ENCODE data around the gene CLIP1. TPM values are rescaled to one million over a fixed set of nuclear protein-coding genes. Genes with fewer than 3 reads are reported as not detected.
"Not testable (repeated sequence)": the region's sequence is repeated elsewhere in the genome, so short reads cannot be mapped to it uniquely, and the experiment has no call there.

CLIP1 gene
- total RNA-seq, 1 experiment from 2014 or later = 42.9 TPM

DNA sequence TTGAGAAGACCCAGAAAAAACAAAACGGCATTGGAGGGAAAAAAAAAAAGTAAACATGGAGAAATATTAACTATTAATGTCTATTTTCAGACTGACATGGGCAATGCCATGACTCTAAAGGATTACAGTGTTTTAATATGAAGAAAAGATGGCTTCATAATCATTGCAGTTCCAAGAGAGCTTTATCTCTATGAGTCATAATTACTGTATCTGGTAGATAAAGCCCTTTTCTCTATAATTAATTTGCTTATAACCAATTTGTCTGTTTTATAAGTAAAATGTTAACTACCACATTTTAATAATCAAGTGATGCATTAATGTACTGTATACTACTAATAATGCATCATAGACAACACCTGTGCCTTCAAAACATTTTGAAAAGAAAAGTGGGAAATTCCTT, 59.7 kb downstream of the CLIP1 start (continued):
- TF ChIP-seq EGR1 (IDR thresholded peaks at IDR 0.05; ENCODE audit: low read depth) (no peak), EZH2phosphoT487 (IDR thresholded peaks at IDR 0.05; ENCODE audit: borderline replicate concordance) (no peak), ZFX (IDR thresholded peaks at IDR 0.05) (no peak)

GRCh38 chr12:122358403-122358802, 64.1 kb downstream of the CLIP1 start:
- CTCF ChIA-PET = interaction anchor here (0.7 kb wide), 1 partner anchor 10 kb away, joined by 3 read pairs; no protein-coding TSS in a partner anchor
- H3K9me2 ChIP-seq (ENCODE audit: insufficient read depth); ATAC-seq; H3K4me2 ChIP-seq (ENCODE audit: low read length); RAD21 ChIA-PET (ENCODE audit: low non-redundant PET in 1 of 2, low total read pairs in 2 of 2, uncharacterized antibody in 2 of 2, unreplicated experiment in 2 of 2); H3K4me1 ChIP-seq (ENCODE audit: control insufficient read depth in 1 of 2, insufficient read depth in 2 of 2, low read length in 2 of 2); H3K9me3 ChIP-seq (ENCODE audit: control insufficient read depth in 1 of 2, insufficient read depth in 1 of 2, low read depth in 1 of 2, low read length in 2 of 2); POLR2A ChIA-PET; H3K27ac ChIP-seq (ENCODE audit: low read depth, low read length); intact Hi-C loops (cut with micrococcal nuclease); H3K9ac ChIP-seq (ENCODE audit: low read length); DNase-seq (ENCODE audit: low read depth, low spot score); H2AFZ ChIP-seq (ENCODE audit: low read depth, low read length, poor library complexity, severe bottlenecking); H3K4me3 ChIP-seq (replicated peaks in 1 of 2; ENCODE audit: low read depth in 1 of 2, low read length in 2 of 2); H3K27me3 ChIP-seq (ENCODE audit: insufficient read depth, low read length); H4K20me1 ChIP-seq (ENCODE audit: insufficient read depth); H3K79me2 ChIP-seq (ENCODE audit: insufficient read depth, low read length); BruUV-seq (replicated peaks): not testable (repeated sequence)
- H3K36me3 ChIP-seq (ENCODE audit: control insufficient read depth in 1 of 2, insufficient read depth in 2 of 2, low read length in 2 of 2) = peaks cover 4 to 16% of the 10 kb centered on the region in 2 experiments; a peak in 2 of 4 replicates

- H2AFZ ChIP-seq (ENCODE audit: low read depth, low read length, poor library complexity, severe bottlenecking); ATAC-seq; H3K9me2 ChIP-seq (ENCODE audit: insufficient read depth); H3K4me2 ChIP-seq (ENCODE audit: low read length); DNase-seq (ENCODE audit: low read depth, low spot score); BruUV-seq (replicated peaks); RAD21 ChIA-PET (ENCODE audit: low non-redundant PET in 1 of 2, low total read pairs in 2 of 2, uncharacterized antibody in 2 of 2, unreplicated experiment in 2 of 2); H4K20me1 ChIP-seq (ENCODE audit: insufficient read depth); H3K9ac ChIP-seq (ENCODE audit: low read length); POLR2A ChIA-PET; H3K27me3 ChIP-seq (ENCODE audit: insufficient read depth, low read length); H3K4me3 ChIP-seq (replicated peaks in 1 of 2; ENCODE audit: low read depth in 1 of 2, low read length in 2 of 2); H3K27ac ChIP-seq (ENCODE audit: low read depth, low read length); H3K4me1 ChIP-seq (ENCODE audit: control insufficient read depth in 1 of 2, insufficient read depth in 2 of 2, low read length in 2 of 2); H3K79me2 ChIP-seq (ENCODE audit: insufficient read depth, low read length); CTCF ChIA-PET; H3K9me3 ChIP-seq (ENCODE audit: control insufficient read depth in 1 of 2, insufficient read depth in 1 of 2, low read depth in 1 of 2, low read length in 2 of 2); intact Hi-C loops (cut with micrococcal nuclease): not testable (repeated sequence)
- H3K36me3 ChIP-seq (ENCODE audit: control insufficient read depth in 1 of 2, insufficient read depth in 2 of 2, low read length in 2 of 2) = peaks cover 6 to 16% of the 10 kb centered on the region in 2 experiments; a peak in 2 of 4 replicates
These were observed 64.9 kb downstream of the CLIP1 start for GRCh38 chr12:122357536-122357935.

GRCh38 chr12:122356991-122357390, 65.5 kb downstream of the CLIP1 start:
- H3K79me2 ChIP-seq (ENCODE audit: insufficient read depth, low read length); H3K4me1 ChIP-seq (ENCODE audit: control insufficient read depth in 1 of 2, insufficient read depth in 2 of 2, low read length in 2 of 2); H3K27ac ChIP-seq (ENCODE audit: low read depth, low read length); H2AFZ ChIP-seq (ENCODE audit: low read depth, low read length, poor library complexity, severe bottlenecking); BruUV-seq (replicated peaks); CTCF ChIA-PET; H3K4me3 ChIP-seq (replicated peaks in 1 of 2; ENCODE audit: low read depth in 1 of 2, low read length in 2 of 2); H3K9me2 ChIP-seq (ENCODE audit: insufficient read depth); H3K4me2 ChIP-seq (ENCODE audit: low read length); H3K9me3 ChIP-seq (ENCODE audit: control insufficient read depth in 1 of 2, insufficient read depth in 1 of 2, low read depth in 1 of 2, low read length in 2 of 2); H3K27me3 ChIP-seq (ENCODE audit: insufficient read depth, low read length); RAD21 ChIA-PET (ENCODE audit: low non-redundant PET in 1 of 2, low total read pairs in 2 of 2, uncharacterized antibody in 2 of 2, unreplicated experiment in 2 of 2); H4K20me1 ChIP-seq (ENCODE audit: insufficient read depth); DNase-seq (ENCODE audit: low read depth, low spot score); H3K9ac ChIP-seq (ENCODE audit: low read length); ATAC-seq; intact Hi-C loops (cut with micrococcal nuclease); POLR2A ChIA-PET: not testable (repeated sequence)
- H3K36me3 ChIP-seq (ENCODE audit: control insufficient read depth in 1 of 2, insufficient read depth in 2 of 2, low read length in 2 of 2) = peaks cover 10 to 16% of the 10 kb centered on the region in 2 experiments; a peak in 2 of 4 replicates

All from HCT116 (cell line).